Natural killer cell (primary cell): ENCODE measurements around the gene PLGRKT. TPM values are rescaled to one million over a fixed set of nuclear protein-coding genes. Genes with fewer than 3 reads are reported as not detected.

ENCODE experiments used
- ATAC-seq, 3 donors: fragments of 150-1000 bp in 2 of 3; fragments of 200-7000 bp in 1 of 3; cut with Tn5 transposase; 1 replicate in 1 of 3; 2 replicates in 2 of 3; pipeline ENCODE4 v1.10.0; 2021; ENCODE audit warnings: mild to moderate bottlenecking in 2 of 3, moderate library complexity in 2 of 3
- DNase-seq, 2 donors: peaks; one replicate each; pipeline versions ENCODE4 v3.0.0 to v3.0.0-alpha.2; 2013 to 2021; ENCODE audit warnings: mixed read lengths in 1 of 2
- H3K27ac ChIP-seq: one replicate; pipeline ENCODE4 v1.5.1; 2013; ENCODE audit warnings: mild to moderate bottlenecking, low read length
- H3K27me3 ChIP-seq: one replicate; pipeline ENCODE4 v1.6.1; 2013; ENCODE audit warnings: low read length; ENCODE audit not compliant: control insufficient read depth, insufficient read depth
- H3K36me3 ChIP-seq: one replicate; pipeline ENCODE4 v1.6.1; 2013; ENCODE audit warnings: low read length; ENCODE audit not compliant: control insufficient read depth, insufficient read depth
- H3K4me1 ChIP-seq: one replicate; pipeline ENCODE4 v1.6.1; 2013; ENCODE audit warnings: low read length; ENCODE audit not compliant: control insufficient read depth, insufficient read depth
- H3K4me3 ChIP-seq: one replicate; pipeline ENCODE4 v1.5.1; 2013; ENCODE audit warnings: low read length
- H3K9me3 ChIP-seq: one replicate; pipeline ENCODE4 v1.6.1; 2013; ENCODE audit warnings: low read length; ENCODE audit not compliant: control insufficient read depth, insufficient read depth
- H3K27ac Mint-ChIP-seq, 2 donors: one replicate each; pipeline ENCODE4 v1.8.0; 2022; ENCODE audit warnings: mild to moderate bottlenecking in 2 of 2, mixed read lengths in 2 of 2, moderate library complexity in 1 of 2
- H3K27me3 Mint-ChIP-seq, 2 donors: one replicate each; pipeline ENCODE4 v1.8.0; 2022; ENCODE audit warnings: low read depth in 2 of 2, mixed read lengths in 2 of 2
- H3K36me3 Mint-ChIP-seq: one replicate; pipeline ENCODE4 v1.8.0; 2022; ENCODE audit warnings: mixed read lengths
- H3K4me1 Mint-ChIP-seq, 2 donors: one replicate each; pipeline ENCODE4 v1.8.0; 2022; ENCODE audit warnings: mixed read lengths in 2 of 2
- H3K4me3 Mint-ChIP-seq: one replicate; pipeline ENCODE4 v1.8.0; 2022; ENCODE audit warnings: mild to moderate bottlenecking, moderate library complexity, mixed read lengths
- H3K9me3 Mint-ChIP-seq, 2 donors: one replicate each; pipeline ENCODE4 v1.8.0; 2022; ENCODE audit warnings: mixed read lengths in 2 of 2
- CTCF ChIP-seq: fragments of 200-600 bp; IDR thresholded peaks from one replicate; pipeline ENCODE4 v1.8.0; 2022; ENCODE audit warnings: antibody characterized with exemption
- WGBS: methylation state at CpG from one replicate; pipeline ENCODE4 v1.1.7; 2013; ENCODE audit warnings: missing lambda C conversion rate; ENCODE audit not compliant: insufficient coverage; 5-methylcytosine and 5-hydroxymethylcytosine counted together
- intact Hi-C: fragments of 100-400 bp; cut with micrococcal nuclease; formaldehyde crosslinking; loops from one replicate; pipeline ENCODE4 v1.14.2; 2022
- total RNA-seq, 4 donors: library from RNA; stranded (reverse); fragments of 120-200 nt in 1 of 4; gene quantifications; one replicate each; pipeline versions ENCODE4 v1.2.3 to v1.2.4, GENCODE V29; 2013 to 2022

The PLGRKT gene
- total RNA-seq, 3 donors from 2014 or later (not counting 1 experiment from before 2014, with no cell fraction given) = 14.7 to 17.8 (median 17.3) TPM

- no peaks in the 10 kb centered on the region for H3K4me1 Mint-ChIP-seq
These were observed 9.6 kb downstream of the PLGRKT start for GRCh38 chr9:5428172-5428571.

DNA sequence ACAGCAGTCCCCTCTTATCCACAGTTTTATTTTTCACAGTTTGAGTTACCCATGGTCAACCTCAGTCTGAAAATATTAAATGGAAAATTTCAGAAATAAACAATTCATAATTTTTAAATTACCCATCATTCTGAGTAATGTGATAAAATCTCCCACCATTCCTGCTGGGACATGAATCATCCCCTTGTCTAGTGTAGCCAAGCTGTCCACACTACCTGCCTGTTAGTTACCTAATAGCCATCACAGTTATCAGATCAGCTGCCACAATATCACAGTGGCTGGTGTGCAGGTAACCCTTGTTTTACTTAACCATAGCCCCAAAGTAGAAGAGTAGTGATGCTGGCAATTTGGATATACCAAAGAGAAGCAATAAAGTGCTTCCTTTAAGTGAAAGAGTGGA lies 10.7 kb downstream of the PLGRKT start:
- Mint-ChIP-seq H3K4me1 (no peaks in the 10 kb centered on the region), H3K27ac (no peak overlapping the region), H3K9me3 (no peaks in the 10 kb centered on the region), H3K4me3 (no peak overlapping the region), H3K27me3 (no peaks in the 10 kb centered on the region), H3K36me3 (no peaks in the 10 kb centered on the region)
- no peak overlapping the region for H3K27ac ChIP-seq
- ATAC-seq = no peak
- H3K27me3 ChIP-seq = no peaks in the 10 kb centered on the region
- TF ChIP-seq CTCF = no peak
- no peaks in the 10 kb centered on the region for H3K9me3 ChIP-seq
- H3K4me3 ChIP-seq = no peak overlapping the region
- no peaks in the 10 kb centered on the region for H3K4me1 ChIP-seq
- intact Hi-C loops = no loop called here
- H3K36me3 ChIP-seq = peaks cover 10% of the 10 kb centered on the region
- DNase-seq = no peak

More at GRCh38 chr9:5428172-5428571, 9.6 kb downstream of the PLGRKT start:
- 75% methylated on average over 3 of the region's 3 CpGs for WGBS
- Histone ChIP-seq H3K4me1 (no peaks in the 10 kb centered on the region), H3K9me3 (no peaks in the 10 kb centered on the region), H3K36me3 (peaks cover 13% of the 10 kb centered on the region), H3K4me3 (no peak overlapping the region), H3K27ac (no peak overlapping the region), H3K27me3 (no peaks in the 10 kb centered on the region)
- DNase-seq = no peak
- Mint-ChIP-seq H3K4me3 (no peak overlapping the region), H3K36me3 (no peaks in the 10 kb centered on the region), H3K27me3 (no peaks in the 10 kb centered on the region), H3K27ac (no peak overlapping the region), H3K9me3 (no peaks in the 10 kb centered on the region)
- TF ChIP-seq CTCF = no peak
- ATAC-seq = no peak
- intact Hi-C loops = no loop called here

DNA sequence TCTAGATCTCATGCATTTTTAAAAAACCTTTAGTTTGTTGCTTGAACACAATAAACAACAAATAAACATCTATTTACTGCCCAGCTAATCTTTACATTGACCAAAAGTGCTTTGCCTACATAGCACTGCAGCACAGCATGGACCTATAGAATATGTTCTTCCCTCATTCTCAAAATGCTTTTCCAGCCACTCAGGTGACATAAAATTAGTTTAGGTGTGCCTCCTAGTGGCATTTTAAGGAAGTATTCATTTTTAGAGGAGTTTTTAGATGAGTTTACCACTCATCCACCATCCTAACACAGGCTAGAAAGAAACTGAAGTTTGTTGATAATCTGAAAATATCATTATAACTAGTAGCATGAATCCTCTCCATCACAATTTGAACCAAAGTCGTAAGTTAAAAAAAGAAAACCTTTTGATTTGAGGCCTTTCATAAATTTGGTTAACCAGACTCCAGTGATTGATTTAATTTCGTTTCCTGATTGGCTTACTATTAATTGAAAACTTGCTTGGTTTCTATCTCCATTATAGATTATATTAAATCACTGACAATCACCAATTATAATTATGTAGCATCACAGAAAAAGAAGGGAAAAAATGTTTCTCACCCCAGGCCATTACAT lies 12.6 kb downstream of the PLGRKT start:
- no peaks in the 10 kb centered on the region for H3K4me1 ChIP-seq
- H3K36me3 Mint-ChIP-seq = no peaks in the 10 kb centered on the region
- H3K27me3 Mint-ChIP-seq = no peaks in the 10 kb centered on the region
- DNase-seq = peak in 1 of 2 donors; percentile 68
- H3K4me3 ChIP-seq = no peak overlapping the region
- peaks cover under 1% of the 10 kb centered on the region for H3K36me3 ChIP-seq
- no peaks in the 10 kb centered on the region for H3K9me3 ChIP-seq
- H3K4me3 Mint-ChIP-seq = no peak overlapping the region
- no peaks in the 10 kb centered on the region for H3K9me3 Mint-ChIP-seq
- peaks cover 7 to 14% of the 10 kb centered on the region in 2 donors for H3K4me1 Mint-ChIP-seq
- intact Hi-C loops = loop anchor here (1.0 to 2.0 kb wide), 2 partner anchors 239 to 666 kb away; no protein-coding TSS in a partner anchor
- H3K27ac ChIP-seq = no peak overlapping the region
- peak; percentile 44 to 66 (median 59) for ATAC-seq
- TF ChIP-seq CTCF = peak; percentile 74
- no peak overlapping the region for H3K27ac Mint-ChIP-seq
- WGBS = 100% methylated on average over 1 of the region's 2 CpGs
- H3K27me3 ChIP-seq = no peaks in the 10 kb centered on the region

- no peak overlapping the region for H3K4me3 ChIP-seq
- H3K4me3 Mint-ChIP-seq = no peak overlapping the region
- WGBS = no CpG with 5 or more reads among the region's 1 CpG
- peaks cover 7 to 17% of the 10 kb centered on the region in 2 donors for H3K4me1 Mint-ChIP-seq
- H3K27me3 Mint-ChIP-seq = no peaks in the 10 kb centered on the region
- H3K27ac ChIP-seq = no peak overlapping the region
- TF ChIP-seq CTCF = no peak
- ATAC-seq (no peak), DNase-seq (no peak)
- H3K36me3 ChIP-seq = peaks cover 5% of the 10 kb centered on the region
- no peaks in the 10 kb centered on the region for H3K4me1 ChIP-seq
- H3K36me3 Mint-ChIP-seq = no peaks in the 10 kb centered on the region
- no peaks in the 10 kb centered on the region for H3K9me3 ChIP-seq
- no peaks in the 10 kb centered on the region for H3K9me3 Mint-ChIP-seq
- no peak overlapping the region for H3K27ac Mint-ChIP-seq
- intact Hi-C loops = no loop called here
- no peaks in the 10 kb centered on the region for H3K27me3 ChIP-seq
These were observed 15.4 kb downstream of the PLGRKT start for GRCh38 chr9:5422276-5422675.
